ENCODE measurements around the gene DYDC1. TPM values are rescaled to one million over a fixed set of nuclear protein-coding genes. Genes with fewer than 3 reads are reported as not detected.

The DYDC1 gene
- total RNA-seq, 4 donors from 2014 or later: not detected

DNA sequence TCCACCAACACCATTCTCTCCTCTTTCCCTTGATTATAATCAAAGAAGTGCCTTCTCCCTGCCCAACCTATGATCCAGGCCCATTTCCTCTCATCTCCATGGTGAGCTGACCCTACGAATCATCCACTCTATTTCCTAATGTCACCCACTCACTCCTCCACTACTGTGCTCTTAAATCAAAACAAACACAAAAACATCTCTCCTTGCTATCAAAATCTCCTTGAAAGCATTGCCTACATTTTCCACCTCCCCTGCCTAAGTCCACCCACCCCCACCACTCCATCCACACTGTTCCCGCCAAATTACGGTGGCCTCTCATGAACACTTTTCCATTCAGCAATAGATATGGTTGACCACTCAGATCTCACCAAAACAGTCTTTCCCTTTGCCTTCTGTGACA lies 5.3 kb downstream of the DYDC1 start:
- DNase-seq (ENCODE audit: extremely low spot score): no peak
- Histone ChIP-seq H3K27me3 (peaks cover 0 to 29% (median 8%) of the 10 kb centered on the region in 4 donors), H3K4me3 (no peak overlapping the region), H3K36me3 (no peaks in the 10 kb centered on the region), H3K9me3 (no peaks in the 10 kb centered on the region), H3K4me1 (peaks cover 2 to 3% (median 2%) of the 10 kb centered on the region in 4 donors), H3K27ac (replicated peaks in 1 of 4) (no peak overlapping the region)
- WGBS: 95% methylated on average over 3 of the region's 3 CpGs
- TF ChIP-seq POLR2A (IDR thresholded peaks at IDR 0.05; ENCODE audit: low read depth): no peak
- no peak for TF ChIP-seq EP300 (IDR thresholded peaks at IDR 0.05)
- TF ChIP-seq POLR2AphosphoS5 (IDR thresholded peaks at IDR 0.05): no peak
- TF ChIP-seq, protein P1, sequence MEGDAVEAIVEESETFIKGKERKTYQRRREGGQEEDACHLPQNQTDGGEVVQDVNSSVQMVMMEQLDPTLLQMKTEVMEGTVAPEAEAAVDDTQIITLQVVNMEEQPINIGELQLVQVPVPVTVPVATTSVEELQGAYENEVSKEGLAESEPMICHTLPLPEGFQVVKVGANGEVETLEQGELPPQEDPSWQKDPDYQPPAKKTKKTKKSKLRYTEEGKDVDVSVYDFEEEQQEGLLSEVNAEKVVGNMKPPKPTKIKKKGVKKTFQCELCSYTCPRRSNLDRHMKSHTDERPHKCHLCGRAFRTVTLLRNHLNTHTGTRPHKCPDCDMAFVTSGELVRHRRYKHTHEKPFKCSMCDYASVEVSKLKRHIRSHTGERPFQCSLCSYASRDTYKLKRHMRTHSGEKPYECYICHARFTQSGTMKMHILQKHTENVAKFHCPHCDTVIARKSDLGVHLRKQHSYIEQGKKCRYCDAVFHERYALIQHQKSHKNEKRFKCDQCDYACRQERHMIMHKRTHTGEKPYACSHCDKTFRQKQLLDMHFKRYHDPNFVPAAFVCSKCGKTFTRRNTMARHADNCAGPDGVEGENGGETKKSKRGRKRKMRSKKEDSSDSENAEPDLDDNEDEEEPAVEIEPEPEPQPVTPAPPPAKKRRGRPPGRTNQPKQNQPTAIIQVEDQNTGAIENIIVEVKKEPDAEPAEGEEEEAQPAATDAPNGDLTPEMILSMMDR (IDR thresholded peaks at IDR 0.05): no peak
- intact Hi-C loops (cut with DNase I): no loop called here

DNA sequence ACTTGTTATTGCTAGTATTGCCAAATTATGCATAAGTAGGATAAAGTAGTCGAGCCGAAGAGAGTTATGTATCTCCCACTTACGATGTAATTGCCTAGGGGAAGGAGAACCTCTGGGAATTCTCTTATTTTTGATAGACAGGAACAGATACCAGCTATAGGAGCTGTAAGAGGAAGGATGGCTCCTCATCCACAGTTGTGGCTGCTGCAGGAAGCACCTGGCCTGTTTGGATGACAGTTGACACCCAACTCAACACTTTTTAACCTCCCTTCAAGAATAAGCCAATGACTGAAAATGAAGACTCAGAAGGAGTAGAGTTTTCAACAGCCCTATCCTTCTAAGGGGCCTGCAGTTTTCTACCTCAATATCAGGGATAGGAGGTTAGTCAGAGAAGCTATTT lies 6.3 kb downstream of the DYDC1 start:
- TF ChIP-seq POLR2A (IDR thresholded peaks at IDR 0.05; ENCODE audit: low read depth): no peak
- TF ChIP-seq, protein P1 (IDR thresholded peaks at IDR 0.05): no peak
- TF ChIP-seq EP300 (IDR thresholded peaks at IDR 0.05): no peak
- Histone ChIP-seq H3K4me1 (no peaks in the 10 kb centered on the region), H3K4me3 (no peak overlapping the region), H3K9me3 (no peaks in the 10 kb centered on the region), H3K36me3 (no peaks in the 10 kb centered on the region), H3K27me3 (peaks cover 0 to 25% (median 3%) of the 10 kb centered on the region in 4 donors), H3K27ac (replicated peaks in 1 of 4) (no peak overlapping the region)
- WGBS: 76% methylated on average over 3 of the region's 3 CpGs
- intact Hi-C loops (cut with DNase I): no loop called here
- no peak for DNase-seq (ENCODE audit: extremely low spot score)

DNA sequence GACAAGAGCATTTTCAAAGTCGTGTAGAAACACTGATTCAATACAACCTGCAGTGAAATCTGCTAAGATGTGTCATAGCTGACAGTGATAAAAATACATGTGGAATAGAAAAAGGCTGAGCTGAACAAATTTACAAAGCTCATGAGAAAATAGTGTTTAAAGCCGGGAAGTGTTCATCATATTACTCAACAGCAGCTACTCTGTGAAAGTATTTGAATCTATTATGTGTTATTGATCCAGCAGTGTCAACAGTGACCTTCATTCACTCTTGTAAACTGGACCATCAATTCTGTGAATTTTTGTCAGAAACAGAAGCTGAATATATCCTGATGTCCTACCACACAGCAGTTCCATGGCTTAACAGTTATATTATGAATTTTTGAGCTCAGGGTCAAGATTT lies 11.6 kb downstream of the DYDC1 start:
- Histone ChIP-seq H3K4me1 (no peaks in the 10 kb centered on the region), H3K36me3 (no peaks in the 10 kb centered on the region), H3K9me3 (no peaks in the 10 kb centered on the region), H3K4me3 (no peak overlapping the region), H3K27ac (replicated peaks in 1 of 4) (no peak overlapping the region), H3K27me3 (no peaks in the 10 kb centered on the region)
- DNase-seq (ENCODE audit: extremely low spot score): no peak
- WGBS: 65% methylated on average over 2 of the region's 2 CpGs
- intact Hi-C loops (cut with DNase I): no loop called here
- TF ChIP-seq POLR2A (IDR thresholded peaks at IDR 0.05; ENCODE audit: low read depth) (no peak), EP300 (IDR thresholded peaks at IDR 0.05) (no peak), POLR2AphosphoS5 (IDR thresholded peaks at IDR 0.05) (no peak)
- TF ChIP-seq, protein P1 (IDR thresholded peaks at IDR 0.05): no peak

DNA sequence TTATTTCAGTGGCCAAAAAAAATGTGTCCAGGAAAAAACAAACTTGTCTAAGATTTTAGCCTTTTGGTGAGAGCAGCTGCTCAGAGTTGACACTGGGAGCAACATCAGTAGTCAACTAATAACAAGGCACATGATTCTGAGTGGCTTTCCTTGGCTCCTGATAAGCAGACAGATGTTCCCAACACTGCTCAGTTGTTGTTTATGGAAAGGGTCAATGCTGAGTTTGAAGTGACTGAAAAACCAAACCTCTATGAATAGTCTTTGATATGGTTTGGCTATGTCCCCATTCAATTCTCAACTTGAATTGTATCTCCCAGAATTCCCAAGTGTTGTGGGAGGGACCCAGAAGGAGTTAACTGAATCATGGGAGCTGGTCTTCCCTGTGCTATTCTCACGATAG lies 12.3 kb downstream of the DYDC1 start:
- intact Hi-C loops (cut with DNase I): no loop called here
- no peak for DNase-seq (ENCODE audit: extremely low spot score)
- Histone ChIP-seq H3K4me3 (no peak overlapping the region), H3K4me1 (no peaks in the 10 kb centered on the region), H3K27me3 (no peaks in the 10 kb centered on the region), H3K27ac (replicated peaks in 1 of 4) (no peak overlapping the region), H3K9me3 (no peaks in the 10 kb centered on the region), H3K36me3 (no peaks in the 10 kb centered on the region)
- 73% methylated on average over 1 of the region's 1 CpG for WGBS
- TF ChIP-seq, protein P1 (IDR thresholded peaks at IDR 0.05): no peak
- no peak for TF ChIP-seq POLR2A (IDR thresholded peaks at IDR 0.05; ENCODE audit: low read depth)
- TF ChIP-seq POLR2AphosphoS5 (IDR thresholded peaks at IDR 0.05): no peak
- TF ChIP-seq EP300 (IDR thresholded peaks at IDR 0.05): no peak

DNA sequence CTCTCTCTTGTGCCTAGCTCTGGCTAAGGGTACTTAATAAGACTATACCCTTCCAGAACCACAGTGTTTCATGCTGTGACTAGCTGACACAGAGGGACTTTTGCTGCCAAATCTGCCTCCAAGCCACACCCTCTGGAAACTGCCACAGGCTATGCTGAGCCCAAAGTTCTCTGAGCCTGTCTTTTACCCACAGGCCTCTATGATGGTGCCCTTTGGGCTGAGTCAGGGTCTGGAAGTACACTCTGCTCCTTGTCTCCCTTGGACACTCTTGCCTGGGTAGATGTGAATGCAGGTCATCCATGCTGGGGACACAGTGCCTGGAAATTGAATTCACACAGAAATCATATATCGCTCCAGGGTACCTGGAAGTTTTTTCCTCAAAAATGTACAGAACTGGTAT lies 22.6 kb downstream of the DYDC1 start:
- WGBS: 96% methylated on average over 1 of the region's 1 CpG
- intact Hi-C loops (cut with DNase I): no loop called here

More for the DNA sequence above, 22.6 kb downstream of the DYDC1 start:
- Histone ChIP-seq H3K4me3 (no peak overlapping the region), H3K4me1 (no peaks in the 10 kb centered on the region), H3K27me3 (no peaks in the 10 kb centered on the region), H3K9me3 (no peaks in the 10 kb centered on the region), H3K36me3 (no peaks in the 10 kb centered on the region), H3K27ac (replicated peaks in 1 of 4) (no peak overlapping the region)
- DNase-seq (ENCODE audit: extremely low spot score): no peak
- TF ChIP-seq EP300 (IDR thresholded peaks at IDR 0.05): no peak
- TF ChIP-seq POLR2A (IDR thresholded peaks at IDR 0.05; ENCODE audit: low read depth): no peak
- no peak for TF ChIP-seq POLR2AphosphoS5 (IDR thresholded peaks at IDR 0.05)
- TF ChIP-seq, protein P1 (IDR thresholded peaks at IDR 0.05): no peak
